Mesendoderm (in vitro differentiated cells): Measurements from ENCODE around the gene PCSK6.

Source experiments
- DNase-seq: peaks from one replicate; pipeline ENCODE4 v3.0.0; 2013
- H2AK5ac ChIP-seq: 2 replicates; pipeline ENCODE4 v1.6.1; 2013; ENCODE audit warnings: low read length, inconsistent platforms
- H2BK120ac ChIP-seq: 2 replicates; pipeline ENCODE4 v1.6.1; 2013; ENCODE audit warnings: low read depth, mild to moderate bottlenecking, low read length, moderate library complexity, mixed read lengths
- H2BK15ac ChIP-seq: replicated peaks from 2 replicates; pipeline ENCODE4 v1.6.1; 2013; ENCODE audit warnings: low read depth, mild to moderate bottlenecking, moderate library complexity
- H2BK5ac ChIP-seq: 2 replicates; pipeline ENCODE4 v1.6.1; 2013; ENCODE audit warnings: low read length, inconsistent platforms
- H3K18ac ChIP-seq: 2 replicates; pipeline ENCODE4 v1.6.1; 2013; ENCODE audit warnings: mild to moderate bottlenecking, low read length, mixed read lengths
- H3K23ac ChIP-seq: one replicate; pipeline ENCODE4 v1.6.1; 2013; ENCODE audit warnings: low read length
- H3K27ac ChIP-seq: 2 replicates; pipeline ENCODE4 v1.5.1; 2013; ENCODE audit warnings: low read depth, mild to moderate bottlenecking, inconsistent platforms, low read length, moderate library complexity
- H3K27me3 ChIP-seq: 2 replicates; pipeline ENCODE4 v1.6.1; 2013; ENCODE audit warnings: low read length, control low read depth, mild to moderate bottlenecking, inconsistent platforms; ENCODE audit not compliant: insufficient read depth, poor library complexity
- H3K36me3 ChIP-seq: 2 replicates; pipeline ENCODE4 v1.6.1; 2013; ENCODE audit warnings: low read length, inconsistent platforms; ENCODE audit not compliant: control insufficient read depth, insufficient read depth
- H3K4ac ChIP-seq: one replicate; pipeline ENCODE4 v1.6.1; 2013; ENCODE audit warnings: low read depth, mild to moderate bottlenecking, low read length, moderate library complexity
- H3K4me1 ChIP-seq: 2 replicates; pipeline ENCODE4 v1.6.1; 2013; ENCODE audit warnings: low read depth, low read length, inconsistent platforms; ENCODE audit not compliant: control insufficient read depth
- H3K4me2 ChIP-seq: 2 replicates; pipeline ENCODE4 v1.6.1; 2013; ENCODE audit warnings: low read length
- H3K4me3 ChIP-seq: 2 replicates; pipeline ENCODE4 v1.5.1; 2013; ENCODE audit warnings: mild to moderate bottlenecking, low read length
- H3K56ac ChIP-seq: one replicate; pipeline ENCODE4 v1.6.1; 2013; ENCODE audit warnings: low read length
- H3K79me1 ChIP-seq: 2 replicates; pipeline ENCODE4 v1.6.1; 2013; ENCODE audit warnings: low read length, inconsistent platforms
- H3K79me2 ChIP-seq: 2 replicates; pipeline ENCODE4 v1.6.1; 2013; ENCODE audit warnings: mild to moderate bottlenecking, low read length; ENCODE audit not compliant: control insufficient read depth, insufficient read depth
- H3K9ac ChIP-seq: 2 replicates; pipeline ENCODE4 v1.6.1; 2013; ENCODE audit warnings: low read length, inconsistent platforms
- H4K5ac ChIP-seq: one replicate; pipeline ENCODE4 v1.6.1; 2013; ENCODE audit warnings: low read length
- H4K8ac ChIP-seq: one replicate; pipeline ENCODE4 v1.6.1; 2013; ENCODE audit warnings: low read depth, mild to moderate bottlenecking, control low read depth, low read length, moderate library complexity
- WGBS: extraction: QIAGEN DNeasy Blood & Tissue Kit; methylation state at CpG from one replicate; pipeline ENCODE4 v1.1.7; 2013; ENCODE audit warnings: low lambda C conversion rate, missing lambda C conversion rate; ENCODE audit not compliant: insufficient coverage; ENCODE audit errors: extremely low coverage; 5-methylcytosine and 5-hydroxymethylcytosine counted together

The PCSK6 gene

GRCh38 chr15:101314336-101315125 lies 175.0 kb downstream of the PCSK6 start:
- H3K4me2 ChIP-seq: no peak overlapping the region
- no peak overlapping the region for H3K18ac ChIP-seq
- H3K27ac ChIP-seq: no peak overlapping the region
- WGBS: no CpG with 5 or more reads among the region's 19 CpGs
- H3K4me3 ChIP-seq: no peak overlapping the region
- no peaks in the 10 kb centered on the region for H3K4me1 ChIP-seq
- no peak overlapping the region for H4K5ac ChIP-seq
- no peak overlapping the region for H2BK120ac ChIP-seq
- no peak overlapping the region for H3K56ac ChIP-seq
- H3K9ac ChIP-seq: no peak overlapping the region
- DNase-seq: no peak
- no peak overlapping the region for H2BK5ac ChIP-seq
- H2BK15ac ChIP-seq: no peak overlapping the region
- H2AK5ac ChIP-seq: no peak overlapping the region
- no peaks in the 10 kb centered on the region for H3K27me3 ChIP-seq
- no peak overlapping the region for H4K8ac ChIP-seq
- H3K79me2 ChIP-seq: no peaks in the 10 kb centered on the region
- no peaks in the 10 kb centered on the region for H3K79me1 ChIP-seq
- no peaks in the 10 kb centered on the region for H3K36me3 ChIP-seq
- H3K4ac ChIP-seq: no peak overlapping the region
- no peak overlapping the region for H3K23ac ChIP-seq

GRCh38 chr15:101313041-101313761 lies 176.3 kb downstream of the PCSK6 start:
- Histone ChIP-seq H3K4me1 (no peaks in the 10 kb centered on the region), H3K27me3 (no peaks in the 10 kb centered on the region), H3K4me3 (no peak overlapping the region), H2AK5ac (no peak overlapping the region), H3K4ac (no peak overlapping the region), H2BK120ac (no peak overlapping the region), H2BK15ac (no peak overlapping the region), H3K9ac (no peak overlapping the region), H3K23ac (no peak overlapping the region), H3K79me2 (no peaks in the 10 kb centered on the region), H3K56ac (no peak overlapping the region), H3K4me2 (no peak overlapping the region), H2BK5ac (no peak overlapping the region), H3K79me1 (no peaks in the 10 kb centered on the region), H3K36me3 (no peaks in the 10 kb centered on the region), H4K5ac (no peak overlapping the region), H3K18ac (no peak overlapping the region), H3K27ac (no peak overlapping the region), H4K8ac (no peak overlapping the region)
- WGBS: no CpG with 5 or more reads among the region's 21 CpGs
- DNase-seq: no peak

GRCh38 chr15:101310508-101310907 lies 179.0 kb downstream of the PCSK6 start:
- no peak for DNase-seq
- Histone ChIP-seq H3K23ac (no peak overlapping the region), H3K9ac (no peak overlapping the region), H2BK5ac (no peak overlapping the region), H3K4me3 (no peak overlapping the region), H4K8ac (no peak overlapping the region), H3K36me3 (no peaks in the 10 kb centered on the region), H3K4me1 (no peaks in the 10 kb centered on the region), H3K27ac (no peak overlapping the region), H2BK120ac (no peak overlapping the region), H3K27me3 (no peaks in the 10 kb centered on the region), H3K18ac (no peak overlapping the region), H2BK15ac (no peak overlapping the region), H3K56ac (no peak overlapping the region), H3K79me2 (no peaks in the 10 kb centered on the region), H3K79me1 (no peaks in the 10 kb centered on the region), H4K5ac (no peak overlapping the region), H3K4me2 (no peak overlapping the region), H3K4ac (no peak overlapping the region), H2AK5ac (no peak overlapping the region)
- no CpG with 5 or more reads among the region's 7 CpGs for WGBS

DNA sequence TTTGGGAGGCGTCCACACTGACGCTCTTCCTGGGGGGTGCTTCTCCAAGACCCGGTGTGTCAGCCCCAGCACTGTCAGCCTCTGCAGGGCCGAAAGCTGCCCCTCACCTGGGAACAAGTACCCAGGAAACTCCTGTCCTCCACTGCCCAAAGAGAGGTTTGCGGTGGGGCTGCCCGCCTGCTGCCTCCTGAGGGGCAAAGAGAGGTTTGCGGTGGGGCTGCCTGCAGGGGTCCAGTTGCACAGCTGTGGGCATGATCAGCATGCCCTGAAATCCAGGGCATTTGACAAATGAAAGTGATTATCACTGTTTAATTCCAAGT lies 179.4 kb downstream of the PCSK6 start:
- H3K4me1 ChIP-seq: no peaks in the 10 kb centered on the region
- H2BK120ac ChIP-seq: no peak overlapping the region
- H2BK15ac ChIP-seq: no peak overlapping the region
- no peak overlapping the region for H3K9ac ChIP-seq
- H3K4me3 ChIP-seq: no peak overlapping the region
- H3K79me2 ChIP-seq: no peaks in the 10 kb centered on the region
- no peak overlapping the region for H4K5ac ChIP-seq
- no peak overlapping the region for H3K4ac ChIP-seq
- no peak overlapping the region for H3K27ac ChIP-seq
- no peak overlapping the region for H3K23ac ChIP-seq
- H3K79me1 ChIP-seq: no peaks in the 10 kb centered on the region
- H2AK5ac ChIP-seq: no peak overlapping the region
- H2BK5ac ChIP-seq: no peak overlapping the region
- no peaks in the 10 kb centered on the region for H3K27me3 ChIP-seq
- H3K4me2 ChIP-seq: no peak overlapping the region
- H4K8ac ChIP-seq: no peak overlapping the region
- no peaks in the 10 kb centered on the region for H3K36me3 ChIP-seq
- no peak overlapping the region for H3K18ac ChIP-seq
- whole genome bisulfite sequencing: no CpG with 5 or more reads among the region's 7 CpGs
- no peak for DNase-seq
- no peak overlapping the region for H3K56ac ChIP-seq

DNA sequence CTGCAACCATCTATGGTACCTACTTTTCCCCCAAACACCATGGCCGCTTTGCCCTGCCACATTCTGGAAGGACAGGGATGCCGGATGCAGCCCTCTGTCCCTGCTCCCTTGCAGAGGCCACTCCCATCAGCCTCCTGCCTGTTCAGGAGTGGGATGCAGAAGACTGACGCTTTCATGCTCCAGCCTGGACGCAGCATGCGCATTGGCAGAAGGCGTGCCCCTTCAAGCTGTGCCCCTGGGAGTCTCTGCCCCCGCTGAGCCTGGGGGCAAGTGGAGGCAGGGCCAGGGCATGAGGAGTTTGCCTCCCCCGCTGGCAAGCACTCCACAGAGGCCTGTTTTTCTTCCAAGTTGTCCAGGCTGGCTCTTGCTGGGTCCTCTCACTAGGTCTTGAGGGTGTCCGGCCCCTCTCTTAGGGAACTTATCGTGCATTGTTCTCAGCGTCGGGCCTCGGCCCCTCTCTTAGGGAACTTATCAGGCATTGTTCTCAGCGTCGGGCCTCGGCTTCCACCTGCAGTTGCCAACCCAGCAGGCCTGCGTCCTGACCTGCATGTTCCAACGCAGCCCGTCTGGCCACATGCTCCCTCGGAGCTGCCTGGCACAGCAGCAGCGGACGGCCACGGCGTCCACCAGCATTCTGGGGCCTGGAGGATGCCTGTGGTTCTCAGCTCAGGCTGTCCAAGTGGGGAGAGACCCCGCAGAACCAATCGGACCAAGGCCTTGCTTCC lies 179.9 kb downstream of the PCSK6 start:
- Histone ChIP-seq H2BK120ac (no peak overlapping the region), H3K79me2 (no peaks in the 10 kb centered on the region), H2AK5ac (no peak overlapping the region), H3K4me2 (no peak overlapping the region), H4K8ac (no peak overlapping the region), H3K18ac (no peak overlapping the region), H3K9ac (no peak overlapping the region), H3K79me1 (no peaks in the 10 kb centered on the region), H3K27ac (no peak overlapping the region), H3K4ac (no peak overlapping the region), H4K5ac (no peak overlapping the region), H3K4me3 (no peak overlapping the region), H3K27me3 (no peaks in the 10 kb centered on the region), H3K56ac (no peak overlapping the region), H2BK5ac (no peak overlapping the region), H3K36me3 (no peaks in the 10 kb centered on the region), H3K23ac (no peak overlapping the region), H3K4me1 (no peaks in the 10 kb centered on the region), H2BK15ac (no peak overlapping the region)
- DNase-seq: no peak
- WGBS: no CpG with 5 or more reads among the region's 26 CpGs
